NCI-H187 (cell line): ENCODE results near the gene LINGO3.
A peak's percentile ranks its signal among the peaks of the same experiment; 100 is the strongest.
"Not testable (repeated sequence)": the region's sequence is repeated elsewhere in the genome, so short reads cannot be mapped to it uniquely, and the experiment has no call there.

Source experiments
- DNase-seq, 2 experiments: peaks; one replicate each; lab custom pipeline; 2025; lab: John Stamatoyannopoulos, UW

Gene LINGO3

GRCh38 chr19:2281265-2282061 is 26.5 kb downstream of the LINGO3 start:
- not testable (repeated sequence) for DNase-seq

- DNase-seq: no peak
These were observed 27.2 kb downstream of the LINGO3 start for GRCh38 chr19:2280633-2281264.

DNA sequence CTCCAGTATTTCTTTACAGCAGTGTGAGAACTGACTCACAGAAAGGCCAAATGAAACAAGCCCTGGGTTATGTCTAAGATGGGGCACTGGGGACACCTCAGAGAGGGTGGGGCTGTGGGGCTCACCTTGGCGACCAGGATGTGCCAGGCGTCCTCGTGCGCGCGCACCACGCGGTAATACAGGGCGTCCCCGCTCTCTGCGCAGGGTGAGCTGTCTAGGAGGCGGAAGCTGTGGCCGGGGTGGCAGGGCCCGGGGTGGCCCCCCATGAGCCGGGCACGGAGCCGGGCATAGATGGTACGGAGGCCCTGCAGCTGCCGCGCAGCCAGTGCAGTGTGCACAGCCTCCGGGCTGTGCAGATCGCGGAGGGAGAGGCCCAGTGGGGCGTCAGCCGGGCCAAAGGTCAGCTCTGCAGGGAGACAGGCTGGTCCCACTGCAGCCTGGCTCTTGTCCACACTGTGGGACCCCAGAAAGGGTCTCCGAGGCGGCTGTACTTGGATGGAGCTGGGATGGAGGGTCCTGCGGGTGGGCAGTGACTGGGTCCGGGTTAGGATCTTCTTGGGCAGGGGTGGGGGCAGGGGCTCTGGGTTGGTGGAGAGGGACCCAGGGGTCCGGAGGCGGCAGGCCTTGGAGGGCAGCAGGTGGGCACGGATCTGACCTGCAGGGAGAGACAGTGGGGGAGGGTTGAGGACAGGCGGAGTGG is 29.3 kb downstream of the LINGO3 start:
- DNase-seq: no peak

- no peak for DNase-seq
These were observed 30.8 kb downstream of the LINGO3 start for GRCh38 chr19:2277138-2277537.

- DNase-seq: no peak
These were observed 31.4 kb downstream of the LINGO3 start for GRCh38 chr19:2276429-2276986.

- DNase-seq: no peak
These were observed 32.1 kb downstream of the LINGO3 start for GRCh38 chr19:2275588-2276428.

DNA sequence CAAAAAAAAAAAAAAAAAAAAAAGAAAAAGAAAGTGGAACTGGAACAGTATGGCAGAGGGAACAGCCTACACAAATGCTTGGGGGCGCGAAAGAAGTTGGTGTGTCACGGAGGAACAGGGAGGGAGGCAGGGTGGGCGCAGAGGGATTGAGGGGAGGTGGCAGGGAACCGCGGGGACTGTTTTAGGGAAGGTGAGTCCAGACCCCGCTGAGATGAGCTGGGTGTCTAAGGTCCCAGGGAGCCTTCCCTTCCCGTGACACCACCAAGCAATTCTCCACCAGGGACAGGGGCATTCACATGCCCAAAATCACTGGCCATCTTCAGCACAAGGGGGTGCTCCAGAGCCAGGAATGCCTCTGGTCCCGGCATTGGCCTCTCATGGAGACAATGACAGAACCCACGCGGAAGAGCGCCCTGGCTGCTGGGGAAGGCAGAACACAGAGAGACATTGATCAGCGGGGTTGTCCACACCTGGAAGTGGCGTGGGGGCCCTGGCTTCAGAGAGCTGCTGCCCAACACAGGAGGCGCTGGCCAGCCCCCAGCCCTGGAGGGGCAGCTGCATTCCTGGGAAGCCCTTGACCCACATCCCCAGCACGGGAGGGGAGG is 32.9 kb downstream of the LINGO3 start:
- DNase-seq: peak; percentile 52 to 68

DNA sequence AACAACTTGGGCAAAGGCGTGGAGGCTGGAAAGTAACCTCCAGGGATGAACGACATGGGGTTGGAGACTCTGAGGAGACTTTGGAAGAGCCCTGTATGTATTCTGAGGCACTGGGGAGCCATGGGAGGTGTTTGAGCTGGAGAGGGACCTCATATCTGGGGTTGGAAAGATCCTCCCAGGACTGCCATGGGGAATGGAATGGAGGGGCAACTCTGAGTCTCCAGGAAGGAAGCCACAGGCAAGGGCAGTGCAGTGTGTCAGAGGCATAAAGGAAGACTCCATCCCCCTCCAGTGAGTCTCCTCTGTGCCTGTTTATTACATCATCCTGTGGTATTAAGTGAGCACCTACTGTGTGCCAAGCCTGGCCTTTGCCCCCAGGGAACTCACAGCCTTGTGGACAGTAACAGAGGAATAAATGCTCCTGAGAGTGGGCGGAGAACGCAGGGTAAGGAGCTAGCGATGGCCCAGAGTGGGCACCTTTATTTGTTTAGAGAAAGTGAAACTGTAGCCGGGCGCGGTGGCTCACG is 33.7 kb downstream of the LINGO3 start:
- no peak for DNase-seq

GRCh38 chr19:2273356-2274184 is 34.4 kb downstream of the LINGO3 start:
- peak; percentile 51 to 85 for DNase-seq

GRCh38 chr19:2271234-2272103 is 36.5 kb downstream of the LINGO3 start:
- DNase-seq: no peak

DNA sequence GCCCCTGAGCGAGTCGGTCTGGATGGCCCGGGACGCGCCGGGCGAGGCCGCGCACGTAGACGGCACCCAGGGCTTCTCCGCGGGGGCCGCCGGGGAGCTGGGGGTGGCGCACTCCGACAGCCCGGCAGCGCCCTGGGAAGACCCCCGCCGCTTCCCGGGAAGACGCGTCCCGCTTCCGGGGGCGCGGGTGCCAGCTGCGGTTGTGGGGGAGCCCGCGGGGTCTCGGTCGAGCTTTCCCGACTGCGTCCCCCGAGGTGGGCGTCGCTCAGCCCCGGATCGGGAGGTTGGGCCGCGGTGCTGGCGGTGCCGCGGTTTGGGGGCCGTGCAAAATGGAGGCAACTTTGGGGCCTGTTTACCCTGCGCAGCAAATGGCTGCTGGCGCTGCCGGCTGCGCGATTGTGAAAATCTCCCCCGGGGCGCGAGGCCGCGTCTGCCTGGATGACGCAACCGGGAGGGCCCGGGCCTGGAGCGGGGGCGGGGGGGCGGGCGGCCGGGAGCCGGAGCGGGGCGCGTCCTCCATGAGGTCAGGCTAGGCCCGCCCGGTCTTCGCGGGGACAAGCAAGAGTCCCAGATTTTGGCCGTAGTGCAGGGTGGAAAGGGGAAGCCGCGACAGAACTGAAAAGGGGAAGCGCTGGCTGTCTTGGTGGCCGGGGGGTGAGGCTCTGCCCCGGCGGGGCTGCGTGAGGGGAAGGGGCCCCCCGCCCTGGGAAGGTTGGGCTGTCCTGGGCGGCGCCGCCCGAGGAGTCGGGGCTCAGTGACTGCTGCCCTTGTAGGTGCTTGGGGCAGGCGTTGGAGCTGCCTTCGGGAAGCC is 37.3 kb downstream of the LINGO3 start:
- peak in 1 of 2 experiments; percentile 46 for DNase-seq

DNA sequence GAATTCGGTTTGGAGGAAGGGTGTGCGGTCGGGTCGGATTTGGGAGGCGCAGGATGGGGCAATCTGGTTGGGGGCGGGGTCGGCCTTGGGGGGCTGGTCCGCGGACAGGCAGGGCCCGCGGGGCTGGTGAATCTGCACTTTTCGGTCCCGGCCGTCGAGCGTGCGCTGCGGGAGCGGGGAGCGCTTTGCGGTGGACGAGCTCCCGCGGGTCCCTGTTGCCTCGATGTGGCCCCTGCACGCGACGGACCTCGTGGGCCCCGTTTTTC is 37.9 kb downstream of the LINGO3 start:
- no peak for DNase-seq

DNA sequence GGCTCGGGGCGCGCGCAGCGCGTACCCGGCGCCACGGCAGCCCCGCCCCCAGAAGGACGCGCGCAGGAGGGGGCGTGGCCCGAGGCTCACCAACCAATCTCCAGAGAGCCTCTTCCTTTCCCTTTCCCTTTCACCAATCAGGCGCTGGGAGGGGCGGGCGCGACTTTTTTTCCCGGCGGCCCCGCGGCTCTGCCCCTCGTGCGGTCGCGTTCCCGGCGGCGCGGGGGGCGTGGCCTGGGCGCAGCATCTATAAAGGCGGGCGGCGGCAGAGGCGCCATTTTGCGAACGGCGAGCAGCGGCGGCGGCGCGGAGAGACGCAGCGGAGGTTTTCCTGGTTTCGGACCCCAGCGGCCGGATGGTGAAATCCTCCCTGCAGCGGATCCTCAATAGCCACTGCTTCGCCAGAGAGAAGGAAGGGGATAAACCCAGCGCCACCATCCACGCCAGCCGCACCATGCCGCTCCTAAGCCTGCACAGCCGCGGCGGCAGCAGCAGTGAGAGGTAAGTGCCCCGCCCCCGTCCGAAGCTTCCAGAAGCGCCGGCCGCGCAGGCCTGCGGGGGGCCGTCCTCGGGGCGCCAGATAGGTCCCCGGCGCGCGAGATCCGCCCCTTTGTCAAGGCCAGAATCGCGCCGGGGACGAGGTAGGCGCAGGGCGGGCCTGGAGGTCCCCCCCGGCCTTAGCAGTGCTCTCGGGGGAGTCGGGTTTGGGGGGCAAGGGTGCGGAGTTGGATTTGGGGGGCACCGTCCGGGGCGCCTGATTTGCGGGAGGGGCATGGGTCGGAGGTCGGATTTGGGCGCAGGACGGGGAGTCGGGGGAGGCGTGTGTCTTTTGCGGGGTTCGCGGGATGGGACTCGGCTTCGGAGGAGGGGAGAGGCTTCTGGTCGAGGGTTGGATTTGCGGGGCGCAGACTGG is 38.5 kb downstream of the LINGO3 start:
- peak; percentile 92 to 95 for DNase-seq

- no peak for DNase-seq
These were observed 39.1 kb downstream of the LINGO3 start for GRCh38 chr19:2268861-2269243.

GRCh38 chr19:2268480-2268830 is 39.5 kb downstream of the LINGO3 start:
- DNase-seq: no peak

GRCh38 chr19:2266183-2266993 is 41.6 kb downstream of the LINGO3 start:
- DNase-seq: no peak
